Astrocyte of the spinal cord (primary cell): ENCODE data around the gene TAPT1.

Source experiments
- DNase-seq: peaks from one replicate; pipeline ENCODE4 v3.0.0; 2011; ENCODE audit warnings: low read depth, low spot score
- H3K4me3 ChIP-seq: 2 replicates; pipeline ENCODE4 v1.5.1; 2011; ENCODE audit warnings: low read depth, mild to moderate bottlenecking, low read length, moderate library complexity
- in situ Hi-C: cut with HindIII; loops from 2 replicates; pipeline ENCODE4 v1.10.0; 2017; ENCODE audit warnings: low sequenced_read_pairs
- TF ChIP-seq, protein P1 (sequence below): IDR thresholded peaks from 2 replicates; pipeline ENCODE4 v1.5.1; 2012; ENCODE audit warnings: low read depth, mild to moderate bottlenecking, low read length, inconsistent platforms

TAPT1 gene

DNA sequence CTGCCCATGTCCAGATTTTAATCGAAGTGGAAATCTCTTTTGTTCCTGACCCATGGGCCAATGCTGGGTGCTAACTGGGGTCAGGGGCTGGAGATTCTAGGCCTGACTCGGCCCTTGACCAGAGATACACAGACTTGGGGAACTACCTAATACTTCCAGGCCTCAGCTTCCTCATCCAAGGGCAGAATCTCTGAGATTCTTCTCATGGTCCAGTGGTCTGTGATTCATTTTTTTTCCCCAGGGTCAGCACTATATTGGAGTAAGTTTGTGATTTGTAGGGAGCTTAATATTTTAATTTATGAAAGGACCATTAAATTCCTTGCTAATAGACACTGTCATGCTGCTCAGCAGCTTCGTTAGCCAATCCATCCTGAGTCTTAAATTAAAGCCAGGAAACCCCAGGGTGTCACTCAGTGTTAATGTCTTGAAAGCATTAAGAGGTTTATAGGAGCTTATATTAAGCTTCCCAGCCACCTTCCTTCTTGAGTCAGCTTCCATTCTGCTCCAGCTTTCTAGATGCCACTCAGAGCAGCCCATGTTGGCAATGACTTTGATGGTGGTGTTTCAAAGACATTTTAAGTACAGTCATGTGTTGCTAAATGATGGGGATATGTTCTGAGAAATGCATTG is 115.5 kb downstream of the TAPT1 start:
- TF ChIP-seq, protein P1, sequence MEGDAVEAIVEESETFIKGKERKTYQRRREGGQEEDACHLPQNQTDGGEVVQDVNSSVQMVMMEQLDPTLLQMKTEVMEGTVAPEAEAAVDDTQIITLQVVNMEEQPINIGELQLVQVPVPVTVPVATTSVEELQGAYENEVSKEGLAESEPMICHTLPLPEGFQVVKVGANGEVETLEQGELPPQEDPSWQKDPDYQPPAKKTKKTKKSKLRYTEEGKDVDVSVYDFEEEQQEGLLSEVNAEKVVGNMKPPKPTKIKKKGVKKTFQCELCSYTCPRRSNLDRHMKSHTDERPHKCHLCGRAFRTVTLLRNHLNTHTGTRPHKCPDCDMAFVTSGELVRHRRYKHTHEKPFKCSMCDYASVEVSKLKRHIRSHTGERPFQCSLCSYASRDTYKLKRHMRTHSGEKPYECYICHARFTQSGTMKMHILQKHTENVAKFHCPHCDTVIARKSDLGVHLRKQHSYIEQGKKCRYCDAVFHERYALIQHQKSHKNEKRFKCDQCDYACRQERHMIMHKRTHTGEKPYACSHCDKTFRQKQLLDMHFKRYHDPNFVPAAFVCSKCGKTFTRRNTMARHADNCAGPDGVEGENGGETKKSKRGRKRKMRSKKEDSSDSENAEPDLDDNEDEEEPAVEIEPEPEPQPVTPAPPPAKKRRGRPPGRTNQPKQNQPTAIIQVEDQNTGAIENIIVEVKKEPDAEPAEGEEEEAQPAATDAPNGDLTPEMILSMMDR, result no peak
- H3K4me3 ChIP-seq, result no peak overlapping the region
- DNase-seq, result no peak
- in situ Hi-C loops, result no loop called here
